ENCODE measurements around the gene HSPBAP1. TPM values are rescaled to one million over a fixed set of nuclear protein-coding genes. Genes with fewer than 3 reads are reported as not detected.

HSPBAP1 gene
- total RNA-seq, 5 donors from 2014 or later (not counting 1 experiment from before 2014, with no cell fraction given) = 17.7 to 29.5 (median 22.9) TPM

DNA sequence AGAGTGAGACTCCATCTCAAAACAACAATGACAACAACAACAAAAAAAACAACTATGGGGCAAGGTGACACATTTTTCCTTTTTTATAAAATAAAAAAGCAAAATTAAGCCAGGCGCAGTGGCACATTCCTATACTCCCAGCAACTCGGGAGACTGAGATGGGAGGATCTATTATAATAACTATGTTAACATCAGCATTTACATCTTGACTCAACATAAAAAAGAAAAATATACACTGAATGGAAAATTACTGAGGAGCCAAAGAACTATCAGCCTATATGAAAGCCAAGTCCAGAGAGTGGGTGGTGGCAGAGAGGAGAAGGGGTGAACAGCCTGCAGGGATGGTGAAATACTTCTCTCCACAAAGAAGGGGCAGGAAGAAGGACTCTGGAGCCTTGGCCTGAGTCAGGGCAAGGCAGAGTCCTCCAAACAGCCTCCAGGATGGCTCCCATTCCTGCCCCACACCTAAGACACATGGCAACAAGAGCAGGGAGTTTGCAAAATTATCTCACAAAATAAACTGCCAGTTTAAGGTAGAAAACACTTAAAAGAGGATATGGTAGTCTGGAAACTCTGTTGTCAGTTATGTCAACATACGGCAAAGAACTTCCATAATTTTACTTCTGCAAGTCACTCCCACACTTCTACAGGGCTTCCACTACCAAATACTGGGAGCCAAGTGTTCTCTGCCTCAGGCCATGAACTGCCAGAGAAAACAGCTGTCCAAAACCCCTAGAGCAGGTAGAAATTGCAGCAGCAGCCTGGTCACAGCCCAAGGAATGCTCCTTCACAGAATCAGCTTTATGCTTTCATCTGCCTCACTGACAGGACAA lies 25.9 kb downstream of the HSPBAP1 start:
- Histone ChIP-seq H3K36me3 (ENCODE audit: control insufficient read depth in 2 of 2, extremely low read depth in 1 of 2, insufficient read depth in 1 of 2, low read length in 1 of 2) (peaks cover 0 to 16% of the 10 kb centered on the region in 2 donors), H3K27me3 (replicated peaks in 1 of 2; ENCODE audit: control insufficient read depth in 2 of 2, extremely low read depth in 1 of 2, insufficient read depth in 2 of 2, low read length in 1 of 2) (no peaks in the 10 kb centered on the region), H3K4me3 (ENCODE audit: control insufficient read depth in 1 of 2, extremely low read depth in 1 of 2, low read length in 1 of 2) (no peak overlapping the region), H3K9me3 (no peaks in the 10 kb centered on the region), H3K4me1 (ENCODE audit: control insufficient read depth in 1 of 2, extremely low read depth in 1 of 2, insufficient read depth in 2 of 2, low read length in 2 of 2) (no peaks in the 10 kb centered on the region), H3K27ac (ENCODE audit: low read length) (no peak overlapping the region)
- no peaks in the 10 kb centered on the region for H3K9me3 Mint-ChIP-seq
- no peak overlapping the region for H3K4me3 Mint-ChIP-seq
- H3K4me1 Mint-ChIP-seq = no peaks in the 10 kb centered on the region
- H3K27ac Mint-ChIP-seq = no peak overlapping the region
- ChIA-PET CTCF (no interaction called here), POLR2A (no interaction called here)
- H3K27me3 Mint-ChIP-seq = no peaks in the 10 kb centered on the region
- no CpG with 5 or more reads among the region's 3 CpGs for WGBS (ENCODE audit: insufficient coverage)
- ATAC-seq (replicated peaks in 1 of 4) = no peak
- H3K36me3 Mint-ChIP-seq = peaks cover 40% of the 10 kb centered on the region
- DNase-seq = no peak

DNA sequence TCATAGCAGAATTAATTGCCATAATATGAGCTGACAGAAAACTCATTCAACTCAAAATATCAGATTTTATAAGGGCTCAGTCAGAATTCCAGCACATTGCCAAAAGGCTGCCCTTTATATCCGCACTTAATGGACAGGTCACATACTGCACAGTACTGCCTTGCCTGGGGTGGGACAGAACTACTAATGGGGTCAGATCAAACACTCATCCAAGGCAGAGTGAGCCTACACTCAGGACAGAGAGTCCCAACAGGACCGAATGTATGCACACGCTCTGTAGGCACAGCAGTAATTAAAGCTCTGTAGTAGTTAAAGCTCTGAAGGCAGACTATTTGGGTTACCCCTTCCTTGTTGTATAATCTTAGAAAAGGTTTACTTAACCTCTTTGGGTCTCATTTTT lies 27.2 kb downstream of the HSPBAP1 start:
- ATAC-seq (replicated peaks in 1 of 4) = no peak

DNA sequence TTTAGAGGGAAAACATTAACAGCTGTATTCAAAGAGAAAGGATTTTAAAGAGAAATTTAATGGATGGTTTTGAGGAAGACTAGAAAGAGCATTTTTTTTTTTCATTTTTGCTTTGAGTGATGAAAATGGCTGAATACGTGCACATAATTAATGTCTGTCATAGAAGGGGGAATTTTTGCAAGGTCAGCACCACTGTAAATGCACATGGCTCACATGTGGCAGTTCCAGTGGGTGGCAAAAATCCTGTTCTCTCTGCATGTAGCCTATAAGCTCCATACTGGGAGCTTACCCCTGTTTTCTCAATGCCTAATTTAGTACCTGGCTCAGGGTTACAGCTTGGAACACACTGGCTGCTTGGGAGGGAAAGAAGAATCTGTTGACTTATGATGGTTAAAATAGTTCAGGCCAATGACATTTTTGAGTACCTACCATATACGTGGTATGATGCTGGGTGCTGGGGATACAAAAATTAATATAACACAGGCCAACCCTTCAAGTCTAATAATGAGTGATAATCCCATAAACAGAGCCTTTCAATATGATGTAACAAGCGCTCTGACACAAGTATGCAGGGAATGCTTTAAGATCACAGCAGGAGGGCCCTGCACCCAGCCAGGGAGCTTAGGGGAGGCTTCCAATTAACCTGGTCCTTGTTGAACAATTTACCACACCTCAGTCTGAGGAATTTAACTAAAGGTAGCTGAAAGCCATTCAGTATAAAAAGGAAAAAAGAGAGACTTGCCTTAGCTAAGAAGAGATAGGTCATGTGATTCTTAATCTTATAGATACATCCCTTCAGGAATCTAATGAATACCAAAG lies 33.0 kb downstream of the HSPBAP1 start:
- Mint-ChIP-seq H3K36me3 (peaks cover 38% of the 10 kb centered on the region), H3K27me3 (no peaks in the 10 kb centered on the region), H3K4me1 (no peaks in the 10 kb centered on the region), H3K4me3 (no peak overlapping the region), H3K27ac (no peak overlapping the region), H3K9me3 (no peaks in the 10 kb centered on the region)
- WGBS (ENCODE audit: insufficient coverage) = no CpG with 5 or more reads among the region's 3 CpGs
- Histone ChIP-seq H3K4me1 (ENCODE audit: control insufficient read depth in 1 of 2, extremely low read depth in 1 of 2, insufficient read depth in 2 of 2, low read length in 2 of 2) (no peaks in the 10 kb centered on the region), H3K27ac (ENCODE audit: low read length) (no peak overlapping the region), H3K4me3 (ENCODE audit: control insufficient read depth in 1 of 2, extremely low read depth in 1 of 2, low read length in 1 of 2) (no peak overlapping the region), H3K36me3 (ENCODE audit: control insufficient read depth in 2 of 2, extremely low read depth in 1 of 2, insufficient read depth in 1 of 2, low read length in 1 of 2) (peaks cover 3 to 10% of the 10 kb centered on the region in 2 donors), H3K9me3 (no peaks in the 10 kb centered on the region), H3K27me3 (replicated peaks in 1 of 2; ENCODE audit: control insufficient read depth in 2 of 2, extremely low read depth in 1 of 2, insufficient read depth in 2 of 2, low read length in 1 of 2) (no peaks in the 10 kb centered on the region)
- ChIA-PET CTCF (interaction anchor here (0.6 to 0.7 kb wide), 2 partner anchors 8 to 33 kb away, joined by 3 read pairs; no protein-coding TSS in a partner anchor), POLR2A (interaction anchor here in 1 of 2 donors (0.6 kb wide), 1 partner anchor 48 kb away, joined by 6 read pairs; no protein-coding TSS in a partner anchor)
- ATAC-seq (replicated peaks in 1 of 4) (no peak), DNase-seq (no peak)

More for the DNA sequence above, 27.2 kb downstream of the HSPBAP1 start:
- H3K27ac ChIP-seq (ENCODE audit: low read length) = no peak overlapping the region
- no peaks in the 10 kb centered on the region for H3K9me3 ChIP-seq
- DNase-seq = no peak
- Mint-ChIP-seq H3K36me3 (peaks cover 51% of the 10 kb centered on the region), H3K4me1 (no peaks in the 10 kb centered on the region), H3K27ac (no peak overlapping the region), H3K27me3 (no peaks in the 10 kb centered on the region), H3K4me3 (no peak overlapping the region), H3K9me3 (no peaks in the 10 kb centered on the region)
- ChIA-PET POLR2A (no interaction called here), CTCF (interaction anchor here in 1 of 2 donors (0.5 kb wide), 1 partner anchor 15 kb away, joined by 3 read pairs; no protein-coding TSS in a partner anchor)
- H3K27me3 ChIP-seq (replicated peaks in 1 of 2; ENCODE audit: control insufficient read depth in 2 of 2, extremely low read depth in 1 of 2, insufficient read depth in 2 of 2, low read length in 1 of 2) = no peaks in the 10 kb centered on the region
- H3K4me1 ChIP-seq (ENCODE audit: control insufficient read depth in 1 of 2, extremely low read depth in 1 of 2, insufficient read depth in 2 of 2, low read length in 2 of 2) = no peaks in the 10 kb centered on the region
- no peak overlapping the region for H3K4me3 ChIP-seq (ENCODE audit: control insufficient read depth in 1 of 2, extremely low read depth in 1 of 2, low read length in 1 of 2)
- WGBS (ENCODE audit: insufficient coverage) = 100% methylated on average over 1 of the region's 3 CpGs
- peaks cover 0 to 16% of the 10 kb centered on the region in 2 donors for H3K36me3 ChIP-seq (ENCODE audit: control insufficient read depth in 2 of 2, extremely low read depth in 1 of 2, insufficient read depth in 1 of 2, low read length in 1 of 2)

DNA sequence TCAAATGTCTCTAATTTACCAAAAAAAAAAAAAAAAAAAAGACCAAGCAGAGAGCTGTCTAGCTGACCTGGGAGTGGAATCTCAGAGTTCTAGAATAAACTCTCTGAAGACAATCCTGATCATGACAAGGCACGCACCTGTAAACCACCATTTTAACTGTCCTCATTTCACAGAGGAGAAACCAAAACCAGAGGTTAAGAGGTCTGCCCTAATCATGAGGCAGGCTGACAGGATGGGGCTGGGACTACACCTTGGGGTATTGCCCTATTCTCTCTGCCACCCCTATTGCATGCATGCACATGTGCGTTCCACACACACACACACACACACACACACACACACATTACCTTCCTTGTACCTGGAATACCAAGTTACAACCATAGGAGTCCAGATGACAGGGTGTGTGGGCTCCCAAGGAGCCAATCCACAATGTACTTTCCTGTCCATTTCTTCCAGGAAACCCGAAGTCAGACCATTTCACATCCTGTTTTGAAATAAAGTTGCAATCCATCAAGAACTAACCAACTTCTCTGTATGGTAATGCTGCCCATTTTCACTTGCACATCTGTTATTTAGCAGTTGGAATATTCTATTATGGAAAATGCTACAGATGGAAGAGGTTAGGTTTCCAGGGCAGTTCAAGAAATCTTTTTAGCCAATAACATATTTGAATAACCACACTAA lies 34.6 kb downstream of the HSPBAP1 start:
- ChIA-PET POLR2A (interaction anchor here in 1 of 2 donors (0.6 kb wide), 1 partner anchor 46 kb away, joined by 3 read pairs; no protein-coding TSS in a partner anchor), CTCF (interaction anchor here in 1 of 2 donors (0.6 kb wide), 1 partner anchor 31 kb away, joined by 3 read pairs; no protein-coding TSS in a partner anchor)
- no peak for DNase-seq
- Histone ChIP-seq H3K27ac (ENCODE audit: low read length) (no peak overlapping the region), H3K4me3 (ENCODE audit: control insufficient read depth in 1 of 2, extremely low read depth in 1 of 2, low read length in 1 of 2) (no peak overlapping the region), H3K4me1 (ENCODE audit: control insufficient read depth in 1 of 2, extremely low read depth in 1 of 2, insufficient read depth in 2 of 2, low read length in 2 of 2) (no peaks in the 10 kb centered on the region), H3K36me3 (ENCODE audit: control insufficient read depth in 2 of 2, extremely low read depth in 1 of 2, insufficient read depth in 1 of 2, low read length in 1 of 2) (peaks cover 3 to 18% of the 10 kb centered on the region in 2 donors), H3K9me3 (no peaks in the 10 kb centered on the region), H3K27me3 (replicated peaks in 1 of 2; ENCODE audit: control insufficient read depth in 2 of 2, extremely low read depth in 1 of 2, insufficient read depth in 2 of 2, low read length in 1 of 2) (no peaks in the 10 kb centered on the region)
- Mint-ChIP-seq H3K9me3 (no peaks in the 10 kb centered on the region), H3K4me1 (no peaks in the 10 kb centered on the region), H3K36me3 (peaks cover 42% of the 10 kb centered on the region), H3K4me3 (no peak overlapping the region), H3K27ac (no peak overlapping the region), H3K27me3 (no peaks in the 10 kb centered on the region)
- WGBS (ENCODE audit: insufficient coverage) = 100% methylated on average over 2 of the region's 3 CpGs
- no peak for ATAC-seq (replicated peaks in 1 of 4)

DNA sequence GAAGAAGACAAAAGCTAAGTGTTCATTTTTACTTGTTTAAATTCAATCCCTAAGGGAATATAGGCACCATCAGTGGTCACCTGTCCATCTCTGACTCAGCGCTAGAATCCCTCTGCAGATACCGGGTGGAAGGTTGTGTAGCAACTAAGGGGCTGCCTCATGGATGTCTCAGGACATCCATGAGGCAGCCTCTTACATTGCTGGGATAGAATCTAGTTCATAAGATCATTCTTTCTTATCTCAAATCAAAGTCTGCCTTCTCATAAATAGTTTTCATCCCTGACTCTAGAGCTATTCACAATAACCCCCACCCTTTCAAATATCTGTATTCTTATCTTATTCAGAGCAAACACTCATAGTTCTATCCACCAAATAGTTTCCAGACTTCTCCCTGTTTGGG lies 38.1 kb downstream of the HSPBAP1 start:
- POLR2A ChIA-PET = interaction anchor here in 1 of 2 donors (0.6 kb wide), 1 partner anchor 9 kb away, joined by 3 read pairs; no protein-coding TSS in a partner anchor

More for the DNA sequence above, 38.1 kb downstream of the HSPBAP1 start:
- no peaks in the 10 kb centered on the region for H3K4me1 ChIP-seq (ENCODE audit: control insufficient read depth in 1 of 2, extremely low read depth in 1 of 2, insufficient read depth in 2 of 2, low read length in 2 of 2)
- no peak overlapping the region for H3K27ac ChIP-seq (ENCODE audit: low read length)
- H3K9me3 Mint-ChIP-seq = no peaks in the 10 kb centered on the region
- no peak overlapping the region for H3K4me3 ChIP-seq (ENCODE audit: control insufficient read depth in 1 of 2, extremely low read depth in 1 of 2, low read length in 1 of 2)
- no peaks in the 10 kb centered on the region for H3K27me3 ChIP-seq (replicated peaks in 1 of 2; ENCODE audit: control insufficient read depth in 2 of 2, extremely low read depth in 1 of 2, insufficient read depth in 2 of 2, low read length in 1 of 2)
- H3K4me3 Mint-ChIP-seq = no peak overlapping the region
- DNase-seq (no peak), ATAC-seq (replicated peaks in 1 of 4) (no peak)
- WGBS (ENCODE audit: insufficient coverage) = no CpG with 5 or more reads among the region's 2 CpGs
- H3K27me3 Mint-ChIP-seq = no peaks in the 10 kb centered on the region
- H3K4me1 Mint-ChIP-seq = no peaks in the 10 kb centered on the region
- H3K9me3 ChIP-seq = no peaks in the 10 kb centered on the region
- CTCF ChIA-PET = interaction anchor here (0.5 to 1.5 kb wide), 10 partner anchors 11 to 357 kb away, joined by 3 to 7 read pairs (median 4); partner anchors contain the start of gene SEMA5B (in 1 of the 2)
- no peak overlapping the region for H3K27ac Mint-ChIP-seq
- H3K36me3 Mint-ChIP-seq = peaks cover 54% of the 10 kb centered on the region
- H3K36me3 ChIP-seq (ENCODE audit: control insufficient read depth in 2 of 2, extremely low read depth in 1 of 2, insufficient read depth in 1 of 2, low read length in 1 of 2) = peaks cover 2 to 39% of the 10 kb centered on the region in 2 donors
